NCI-H1105 treated with DMSO at 0.1 percent for 48 hours (cell line): ENCODE measurements around the gene SLC35D3.
A peak's percentile ranks its signal among the peaks of the same experiment; 100 is the strongest.
"Not testable (repeated sequence)": the region's sequence is repeated elsewhere in the genome, so short reads cannot be mapped to it uniquely, and the experiment has no call there.

ENCODE experiments used
- DNase-seq: peaks from one replicate; lab custom pipeline; 2025; lab: John Stamatoyannopoulos, UW

Gene SLC35D3

GRCh38 chr6:136964398-136964797 is 42.3 kb downstream of the SLC35D3 start:
- DNase-seq = no peak

- no peak for DNase-seq
Measured at GRCh38 chr6:136967876-136968752, 46.0 kb downstream of the SLC35D3 start.

GRCh38 chr6:136968837-136969236 is 46.7 kb downstream of the SLC35D3 start:
- DNase-seq = no peak

- DNase-seq = no peak
Measured at GRCh38 chr6:136969433-136969832, 47.3 kb downstream of the SLC35D3 start.

GRCh38 chr6:136969930-136970329 is 47.8 kb downstream of the SLC35D3 start:
- peak; percentile 32 for DNase-seq

- no peak for DNase-seq
Measured at GRCh38 chr6:136971609-136972008, 49.5 kb downstream of the SLC35D3 start.

GRCh38 chr6:136973781-136974180 is 51.7 kb downstream of the SLC35D3 start:
- not testable (repeated sequence) for DNase-seq
